OCI-LY1 (cell line): ENCODE results near the gene PCDHGB5.
"Not testable (repeated sequence)": the region's sequence is repeated elsewhere in the genome, so short reads cannot be mapped to it uniquely, and the experiment has no call there.

ENCODE experiments used
- H2AFZ ChIP-seq: fragments of 200-600 bp; sonication (generic), shearing (Covaris generic); 2 replicates; pipeline ENCODE4 v1.6.0; 2014; ENCODE audit warnings: antibody characterized with exemption, mild to moderate bottlenecking, low read length
- H3F3A ChIP-seq: fragments of 200-600 bp; sonication (generic), shearing (Covaris generic); 2 replicates; pipeline ENCODE4 v1.6.0; 2014; ENCODE audit warnings: mild to moderate bottlenecking, antibody characterized with exemption, low read length, moderate library complexity; ENCODE audit not compliant: insufficient read depth
- H3K27ac ChIP-seq: fragments of 200-600 bp; sonication (generic); 2 replicates; pipeline ENCODE4 v1.5.1; 2014; ENCODE audit warnings: low read length, mixed run types, mild to moderate bottlenecking, low read depth; ENCODE audit not compliant: poor library complexity, severe bottlenecking
- H3K27me3 ChIP-seq: fragments of 200-600 bp; sonication (generic); 2 replicates; pipeline ENCODE4 v1.6.0; 2014; ENCODE audit warnings: antibody characterized with exemption, mild to moderate bottlenecking, low read length, moderate library complexity; ENCODE audit not compliant: insufficient read depth
- H3K36me3 ChIP-seq: fragments of 200-600 bp; sonication (generic); 2 replicates; pipeline ENCODE4 v1.6.1; 2014; ENCODE audit warnings: mild to moderate bottlenecking, antibody characterized with exemption, low read length, moderate library complexity, mixed read lengths; ENCODE audit not compliant: insufficient read depth
- H3K4me1 ChIP-seq: fragments of 200-600 bp; sonication (generic); 2 replicates; pipeline ENCODE4 v1.5.1; 2014; ENCODE audit warnings: mild to moderate bottlenecking, low read length, moderate library complexity; ENCODE audit not compliant: insufficient read depth, severe bottlenecking
- H3K4me2 ChIP-seq: fragments of 200-600 bp; sonication (generic), shearing (Covaris generic); 2 replicates; pipeline ENCODE4 v1.6.1; 2014; ENCODE audit warnings: low read length
- H3K4me3 ChIP-seq: fragments of 200-600 bp; sonication (generic); 2 replicates; pipeline ENCODE4 v1.5.1; 2014; ENCODE audit warnings: low read length, low read depth, mild to moderate bottlenecking, mixed read lengths; ENCODE audit not compliant: poor library complexity, severe bottlenecking
- H3K79me2 ChIP-seq: fragments of 200-600 bp; shearing (Covaris generic); 2 replicates; pipeline ENCODE4 v1.6.1; 2016; ENCODE audit warnings: mixed run types, low read length, mixed read lengths; ENCODE audit not compliant: insufficient read depth
- H3K9ac ChIP-seq: fragments of 200-600 bp; sonication (generic), shearing (Covaris generic); 2 replicates; pipeline ENCODE4 v1.6.1; 2014; ENCODE audit warnings: mild to moderate bottlenecking, low read length, mixed read lengths
- H3K9me2 ChIP-seq: fragments of 200-600 bp; sonication (generic), shearing (Covaris generic); 2 replicates; pipeline ENCODE4 v1.6.1; 2014; ENCODE audit warnings: low read depth, mild to moderate bottlenecking, low read length, mixed read lengths
- H3K9me3 ChIP-seq: fragments of 200-600 bp; shearing (Covaris generic); 2 replicates; pipeline ENCODE4 v1.6.1; 2014; ENCODE audit warnings: low read length, mixed read lengths
- H4K20me1 ChIP-seq: fragments of 200-600 bp; sonication (generic), shearing (Covaris generic); 2 replicates; pipeline ENCODE4 v1.6.0; 2016; ENCODE audit warnings: mild to moderate bottlenecking, low read length; ENCODE audit not compliant: insufficient read depth
- EZH2 ChIP-seq: fragments of 200-600 bp; sonication (generic), shearing (Covaris generic); IDR thresholded peaks from 2 replicates; pipeline ENCODE4 v1.8.0; 2017; ENCODE audit warnings: borderline replicate concordance, mixed run types, mild to moderate bottlenecking, antibody characterized with exemption, low read length, moderate library complexity, mixed read lengths
- TF ChIP-seq, protein P1 (sequence below): fragments of 200-600 bp; sonication (generic), shearing (Covaris generic); IDR thresholded peaks from 2 replicates; pipeline ENCODE4 v1.5.1; 2017; ENCODE audit warnings: mild to moderate bottlenecking, antibody characterized with exemption, low read length, moderate library complexity, mixed read lengths

Gene PCDHGB5

DNA sequence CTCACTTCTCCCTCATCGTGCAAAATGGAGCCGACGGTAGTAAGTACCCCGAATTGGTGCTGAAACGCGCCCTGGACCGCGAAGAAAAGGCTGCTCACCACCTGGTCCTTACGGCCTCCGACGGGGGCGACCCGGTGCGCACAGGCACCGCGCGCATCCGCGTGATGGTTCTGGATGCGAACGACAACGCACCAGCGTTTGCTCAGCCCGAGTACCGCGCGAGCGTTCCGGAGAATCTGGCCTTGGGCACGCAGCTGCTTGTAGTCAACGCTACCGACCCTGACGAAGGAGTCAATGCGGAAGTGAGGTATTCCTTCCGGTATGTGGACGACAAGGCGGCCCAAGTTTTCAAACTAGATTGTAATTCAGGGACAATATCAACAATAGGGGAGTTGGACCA is 33.5 kb downstream of the PCDHGB5 start:
- Histone ChIP-seq H3K9me3 (peaks cover 6% of the 10 kb centered on the region; the same call in 1 of the 2 replicates), H3K4me2 (peak overlapping the region; percentile 90), H4K20me1 (no peaks in the 10 kb centered on the region), H3K9me2 (no peaks in the 10 kb centered on the region), H3K79me2 (no peaks in the 10 kb centered on the region), H3K4me1 (peaks cover 6% of the 10 kb centered on the region), H2AFZ (no peak overlapping the region), H3K27me3 (no peaks in the 10 kb centered on the region), H3K27ac (no peak overlapping the region), H3K4me3 (peak overlapping the region; percentile 74), H3K9ac (peak overlapping the region; percentile 68; the same call in 1 of the 2 replicates), H3F3A (no peaks in the 10 kb centered on the region), H3K36me3 (no peaks in the 10 kb centered on the region)
- no peak for TF ChIP-seq EZH2
- TF ChIP-seq, protein P1, sequence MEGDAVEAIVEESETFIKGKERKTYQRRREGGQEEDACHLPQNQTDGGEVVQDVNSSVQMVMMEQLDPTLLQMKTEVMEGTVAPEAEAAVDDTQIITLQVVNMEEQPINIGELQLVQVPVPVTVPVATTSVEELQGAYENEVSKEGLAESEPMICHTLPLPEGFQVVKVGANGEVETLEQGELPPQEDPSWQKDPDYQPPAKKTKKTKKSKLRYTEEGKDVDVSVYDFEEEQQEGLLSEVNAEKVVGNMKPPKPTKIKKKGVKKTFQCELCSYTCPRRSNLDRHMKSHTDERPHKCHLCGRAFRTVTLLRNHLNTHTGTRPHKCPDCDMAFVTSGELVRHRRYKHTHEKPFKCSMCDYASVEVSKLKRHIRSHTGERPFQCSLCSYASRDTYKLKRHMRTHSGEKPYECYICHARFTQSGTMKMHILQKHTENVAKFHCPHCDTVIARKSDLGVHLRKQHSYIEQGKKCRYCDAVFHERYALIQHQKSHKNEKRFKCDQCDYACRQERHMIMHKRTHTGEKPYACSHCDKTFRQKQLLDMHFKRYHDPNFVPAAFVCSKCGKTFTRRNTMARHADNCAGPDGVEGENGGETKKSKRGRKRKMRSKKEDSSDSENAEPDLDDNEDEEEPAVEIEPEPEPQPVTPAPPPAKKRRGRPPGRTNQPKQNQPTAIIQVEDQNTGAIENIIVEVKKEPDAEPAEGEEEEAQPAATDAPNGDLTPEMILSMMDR: no peak

GRCh38 chr5:141432308-141432707 is 34.6 kb downstream of the PCDHGB5 start:
- H4K20me1 ChIP-seq, H3K4me1 ChIP-seq, H3K27me3 ChIP-seq, H3K36me3 ChIP-seq, H3F3A ChIP-seq, H3K9ac ChIP-seq, H3K79me2 ChIP-seq, H3K27ac ChIP-seq, H3K4me3 ChIP-seq, H3K9me3 ChIP-seq, H2AFZ ChIP-seq, H3K4me2 ChIP-seq, H3K9me2 ChIP-seq: not testable (repeated sequence)

DNA sequence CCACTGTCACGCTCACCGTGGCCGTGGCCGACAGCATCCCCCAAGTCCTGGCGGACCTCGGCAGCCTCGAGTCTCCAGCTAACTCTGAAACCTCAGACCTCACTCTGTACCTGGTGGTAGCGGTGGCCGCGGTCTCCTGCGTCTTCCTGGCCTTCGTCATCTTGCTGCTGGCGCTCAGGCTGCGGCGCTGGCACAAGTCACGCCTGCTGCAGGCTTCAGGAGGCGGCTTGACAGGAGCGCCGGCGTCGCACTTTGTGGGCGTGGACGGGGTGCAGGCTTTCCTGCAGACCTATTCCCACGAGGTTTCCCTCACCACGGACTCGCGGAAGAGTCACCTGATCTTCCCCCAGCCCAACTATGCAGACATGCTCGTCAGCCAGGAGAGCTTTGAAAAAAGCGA is 35.0 kb downstream of the PCDHGB5 start:
- H3K4me3 ChIP-seq, H3K27me3 ChIP-seq, H3K4me2 ChIP-seq, H2AFZ ChIP-seq, H3K79me2 ChIP-seq, H4K20me1 ChIP-seq, H3K9ac ChIP-seq, H3K36me3 ChIP-seq, H3K4me1 ChIP-seq, H3K27ac ChIP-seq, H3K9me2 ChIP-seq, H3F3A ChIP-seq, H3K9me3 ChIP-seq: not testable (repeated sequence)

- TF ChIP-seq, protein P1: no peak
- no peak for TF ChIP-seq EZH2
- no peaks in the 10 kb centered on the region for H3K9me2 ChIP-seq
- H3K4me2 ChIP-seq: no peak overlapping the region
- H3K4me1 ChIP-seq: peaks cover 6% of the 10 kb centered on the region
- no peaks in the 10 kb centered on the region for H3K79me2 ChIP-seq
- no peaks in the 10 kb centered on the region for H4K20me1 ChIP-seq
- H3K9me3 ChIP-seq: peaks cover 8% of the 10 kb centered on the region; the same call in 1 of the 2 replicates
- no peak overlapping the region for H2AFZ ChIP-seq
- no peak overlapping the region for H3K27ac ChIP-seq
- H3K27me3 ChIP-seq: no peaks in the 10 kb centered on the region
- H3F3A ChIP-seq: no peaks in the 10 kb centered on the region
- H3K4me3 ChIP-seq: no peak overlapping the region
- no peak overlapping the region for H3K9ac ChIP-seq
- H3K36me3 ChIP-seq: no peaks in the 10 kb centered on the region
These were observed 36.3 kb downstream of the PCDHGB5 start for GRCh38 chr5:141434006-141434405.
